DOHH2 (cell line): Measurements from ENCODE around the gene NCOA5.

Experiments
- EZH2phosphoT487 ChIP-seq: fragments of 200-600 bp; sonication (generic); IDR thresholded peaks from 2 replicates; pipeline ENCODE4 v1.6.1; 2017; ENCODE audit warnings: borderline replicate concordance, mild to moderate bottlenecking, antibody characterized with exemption, low read length, moderate library complexity, mixed read lengths
- TF ChIP-seq, protein P1 (sequence below): fragments of 200-600 bp; sonication (generic); IDR thresholded peaks from one replicate; pipeline ENCODE4 v1.5.1; 2014; ENCODE audit warnings: antibody characterized with exemption, mild to moderate bottlenecking, low read depth, low read length; ENCODE audit not compliant: poor library complexity, severe bottlenecking

DNA sequence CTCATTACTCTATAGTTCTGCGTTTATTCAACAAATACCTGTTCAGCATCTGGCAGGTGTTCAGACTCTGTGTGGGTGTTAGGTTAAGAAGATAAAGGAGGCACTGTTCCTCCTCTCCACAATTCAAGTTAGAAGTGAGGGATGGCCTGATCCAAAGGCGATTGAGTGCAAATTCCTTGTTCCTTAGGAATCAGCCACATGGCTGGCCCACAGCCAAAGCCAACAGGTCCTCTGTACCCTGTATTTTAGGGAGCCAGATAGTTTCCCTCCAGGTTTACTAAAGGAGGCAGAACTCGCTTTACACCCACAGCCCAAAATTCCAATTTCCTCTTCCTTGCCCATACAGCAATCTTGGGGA, 23.3 kb upstream of the NCOA5 start:
- no peak for TF ChIP-seq EZH2phosphoT487
- TF ChIP-seq, protein P1, sequence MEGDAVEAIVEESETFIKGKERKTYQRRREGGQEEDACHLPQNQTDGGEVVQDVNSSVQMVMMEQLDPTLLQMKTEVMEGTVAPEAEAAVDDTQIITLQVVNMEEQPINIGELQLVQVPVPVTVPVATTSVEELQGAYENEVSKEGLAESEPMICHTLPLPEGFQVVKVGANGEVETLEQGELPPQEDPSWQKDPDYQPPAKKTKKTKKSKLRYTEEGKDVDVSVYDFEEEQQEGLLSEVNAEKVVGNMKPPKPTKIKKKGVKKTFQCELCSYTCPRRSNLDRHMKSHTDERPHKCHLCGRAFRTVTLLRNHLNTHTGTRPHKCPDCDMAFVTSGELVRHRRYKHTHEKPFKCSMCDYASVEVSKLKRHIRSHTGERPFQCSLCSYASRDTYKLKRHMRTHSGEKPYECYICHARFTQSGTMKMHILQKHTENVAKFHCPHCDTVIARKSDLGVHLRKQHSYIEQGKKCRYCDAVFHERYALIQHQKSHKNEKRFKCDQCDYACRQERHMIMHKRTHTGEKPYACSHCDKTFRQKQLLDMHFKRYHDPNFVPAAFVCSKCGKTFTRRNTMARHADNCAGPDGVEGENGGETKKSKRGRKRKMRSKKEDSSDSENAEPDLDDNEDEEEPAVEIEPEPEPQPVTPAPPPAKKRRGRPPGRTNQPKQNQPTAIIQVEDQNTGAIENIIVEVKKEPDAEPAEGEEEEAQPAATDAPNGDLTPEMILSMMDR, result no peak
